DND-41 (cell line): ENCODE results near the gene NFIA.

ENCODE experiments used
- ATAC-seq: fragments of 200-7000 bp; cut with Tn5 transposase; 3 replicates; pipeline ENCODE4 v1.9.1; 2021; ENCODE audit warnings: low read depth; ENCODE audit not compliant: insufficient read depth
- DNase-seq: peaks from one replicate; pipeline ENCODE4 v3.0.0-alpha.2; 2020
- H2AFZ ChIP-seq: 2 replicates; pipeline ENCODE4 v1.6.0; 2012; ENCODE audit warnings: low read depth, low read length
- H3K27ac ChIP-seq: 2 replicates; pipeline ENCODE4 v1.5.1; 2012; ENCODE audit warnings: low read length, inconsistent platforms
- H3K27me3 ChIP-seq: fragments of 200-600 bp; sonication (generic); 2 replicates; pipeline ENCODE4 v1.6.0; 2012; ENCODE audit warnings: low read length, mild to moderate bottlenecking, inconsistent platforms; ENCODE audit not compliant: insufficient read depth, poor library complexity
- H3K36me3 ChIP-seq: 2 replicates; pipeline ENCODE4 v1.5.1; 2012; ENCODE audit warnings: low read length, inconsistent platforms; ENCODE audit not compliant: insufficient read depth
- H3K4me1 ChIP-seq: 2 replicates; pipeline ENCODE4 v1.5.1; 2012; ENCODE audit warnings: mild to moderate bottlenecking, low read length; ENCODE audit not compliant: insufficient read depth
- H3K4me2 ChIP-seq: 2 replicates; pipeline ENCODE4 v1.6.0; 2012; ENCODE audit warnings: mild to moderate bottlenecking, moderate library complexity, low read length, inconsistent platforms; ENCODE audit not compliant: insufficient read depth
- H3K4me3 ChIP-seq, 2 experiments: fragments of 200-600 bp in 1 of 2; shearing (Covaris generic) in 1 of 2; 2 replicates each; pipeline ENCODE4 v1.5.1; 2012 to 2016; ENCODE audit warnings: inconsistent platforms in 2 of 2, low read length in 2 of 2, mild to moderate bottlenecking in 2 of 2, low read depth in 1 of 2, moderate library complexity in 1 of 2
- H3K79me2 ChIP-seq: 2 replicates; pipeline ENCODE4 v1.6.0; 2012; ENCODE audit warnings: low read length, inconsistent platforms; ENCODE audit not compliant: insufficient read depth
- H3K9ac ChIP-seq: 2 replicates; pipeline ENCODE4 v1.6.0; 2012; ENCODE audit warnings: low read depth, mild to moderate bottlenecking, inconsistent platforms, low read length, moderate library complexity
- H3K9me3 ChIP-seq: 2 replicates; pipeline ENCODE4 v1.5.1; 2012; ENCODE audit warnings: low read length, moderate library complexity, mild to moderate bottlenecking, inconsistent platforms; ENCODE audit not compliant: insufficient read depth, severe bottlenecking
- H4K20me1 ChIP-seq: 2 replicates; pipeline ENCODE4 v1.6.0; 2012; ENCODE audit warnings: low read length; ENCODE audit not compliant: insufficient read depth
- EZH2 ChIP-seq: IDR thresholded peaks from 3 replicates; pipeline ENCODE4 v1.6.1; 2012; ENCODE audit warnings: borderline replicate concordance, low read depth, mild to moderate bottlenecking, moderate library complexity, low read length, inconsistent platforms; ENCODE audit not compliant: severe bottlenecking
- TF ChIP-seq, protein P1 (sequence below): IDR thresholded peaks from 2 replicates; pipeline ENCODE4 v1.5.1; 2012; ENCODE audit warnings: borderline replicate concordance, low read length, moderate library complexity, mild to moderate bottlenecking; ENCODE audit not compliant: poor library complexity, severe bottlenecking; ENCODE audit errors: extremely low read depth

The NFIA gene

DNA sequence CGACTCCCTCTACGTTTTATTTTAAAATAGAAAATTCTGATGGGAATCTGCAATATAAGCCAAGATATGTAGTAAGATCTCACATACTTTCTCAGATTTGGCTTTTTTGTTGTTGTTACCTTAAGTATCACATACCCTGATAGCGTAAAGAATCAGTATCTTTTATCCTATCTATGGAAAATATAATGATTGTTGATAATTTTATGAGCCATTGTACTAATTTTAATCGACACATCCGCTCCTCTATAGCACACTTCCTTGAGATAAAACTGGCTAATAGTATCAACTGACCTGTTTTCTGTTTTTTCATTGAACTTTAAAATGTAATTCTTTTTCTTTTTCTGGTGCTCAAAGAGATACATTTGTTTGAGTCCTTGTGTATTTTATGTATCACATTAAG is 118.7 kb downstream of the NFIA start:
- no peaks in the 10 kb centered on the region for H4K20me1 ChIP-seq
- no peak for ATAC-seq
- no peak overlapping the region for H2AFZ ChIP-seq

DNA sequence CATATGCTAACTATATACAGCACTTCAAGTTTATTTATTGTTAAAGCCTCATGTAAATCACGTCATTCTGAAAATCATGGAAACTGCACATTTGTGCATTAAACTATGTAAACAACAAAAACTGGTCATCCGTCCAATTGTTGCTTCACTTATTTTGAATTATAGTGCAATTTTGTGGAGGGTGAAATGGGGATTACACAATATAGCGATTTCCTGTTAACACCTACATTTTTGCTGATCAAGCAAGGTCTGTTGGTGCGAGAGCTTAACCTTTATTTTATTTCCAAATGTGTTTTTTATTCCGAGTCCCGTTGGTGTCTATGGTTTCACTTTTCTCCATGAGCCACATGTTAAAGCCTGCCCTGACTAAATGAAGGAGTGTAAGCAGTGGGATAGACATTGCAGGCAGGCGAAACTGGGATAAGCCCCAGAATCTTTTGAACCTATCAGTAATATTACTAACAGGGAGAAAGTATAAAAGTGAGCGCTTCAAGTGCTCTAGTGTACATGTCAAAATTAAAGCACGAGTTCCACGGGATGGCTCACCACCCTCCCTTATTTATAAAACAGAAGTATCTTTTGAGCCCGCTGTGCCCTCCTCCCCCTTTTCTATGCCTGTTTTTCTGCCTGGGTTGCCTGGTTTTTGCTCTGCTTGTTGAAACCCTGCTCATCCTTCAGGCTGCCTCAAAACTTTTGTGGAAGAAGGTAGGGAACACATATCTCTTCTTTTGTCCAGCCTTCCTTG is 120.7 kb downstream of the NFIA start:
- H2AFZ ChIP-seq: no peak overlapping the region
- H3K4me1 ChIP-seq: no peaks in the 10 kb centered on the region
- no peak overlapping the region for H3K4me3 ChIP-seq

More for the DNA sequence above, 118.7 kb downstream of the NFIA start:
- no peak overlapping the region for H3K4me2 ChIP-seq
- H3K9ac ChIP-seq: no peak overlapping the region
- H3K9me3 ChIP-seq: no peaks in the 10 kb centered on the region
- H3K4me1 ChIP-seq: no peaks in the 10 kb centered on the region
- H3K27me3 ChIP-seq: no peaks in the 10 kb centered on the region
- no peaks in the 10 kb centered on the region for H3K36me3 ChIP-seq
- H3K79me2 ChIP-seq: no peaks in the 10 kb centered on the region
- no peak overlapping the region for H3K27ac ChIP-seq
- DNase-seq: no peak
- H3K4me3 ChIP-seq: no peak overlapping the region
- no peak for TF ChIP-seq EZH2
- TF ChIP-seq, protein P1, sequence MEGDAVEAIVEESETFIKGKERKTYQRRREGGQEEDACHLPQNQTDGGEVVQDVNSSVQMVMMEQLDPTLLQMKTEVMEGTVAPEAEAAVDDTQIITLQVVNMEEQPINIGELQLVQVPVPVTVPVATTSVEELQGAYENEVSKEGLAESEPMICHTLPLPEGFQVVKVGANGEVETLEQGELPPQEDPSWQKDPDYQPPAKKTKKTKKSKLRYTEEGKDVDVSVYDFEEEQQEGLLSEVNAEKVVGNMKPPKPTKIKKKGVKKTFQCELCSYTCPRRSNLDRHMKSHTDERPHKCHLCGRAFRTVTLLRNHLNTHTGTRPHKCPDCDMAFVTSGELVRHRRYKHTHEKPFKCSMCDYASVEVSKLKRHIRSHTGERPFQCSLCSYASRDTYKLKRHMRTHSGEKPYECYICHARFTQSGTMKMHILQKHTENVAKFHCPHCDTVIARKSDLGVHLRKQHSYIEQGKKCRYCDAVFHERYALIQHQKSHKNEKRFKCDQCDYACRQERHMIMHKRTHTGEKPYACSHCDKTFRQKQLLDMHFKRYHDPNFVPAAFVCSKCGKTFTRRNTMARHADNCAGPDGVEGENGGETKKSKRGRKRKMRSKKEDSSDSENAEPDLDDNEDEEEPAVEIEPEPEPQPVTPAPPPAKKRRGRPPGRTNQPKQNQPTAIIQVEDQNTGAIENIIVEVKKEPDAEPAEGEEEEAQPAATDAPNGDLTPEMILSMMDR: no peak

DNA sequence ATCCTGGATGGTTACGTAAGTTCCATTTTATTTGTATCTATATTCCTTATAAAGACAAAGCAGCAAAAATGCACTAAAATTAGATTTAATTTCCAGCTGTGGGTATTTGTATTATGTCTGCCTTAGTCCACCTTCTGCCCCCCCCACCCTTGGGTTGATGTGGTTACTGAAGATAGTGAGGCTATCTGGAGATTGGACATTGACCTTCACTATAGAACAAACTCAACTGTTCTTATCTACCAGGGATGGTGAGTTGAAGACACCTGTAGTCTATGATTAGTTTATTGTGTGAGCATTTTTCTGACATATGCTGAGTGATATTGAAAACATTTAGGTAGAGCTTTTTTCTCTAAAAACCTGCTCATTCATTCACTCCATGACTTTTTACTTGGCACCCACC is 122.2 kb downstream of the NFIA start:
- no peak overlapping the region for H3K4me2 ChIP-seq
- H3K36me3 ChIP-seq: no peaks in the 10 kb centered on the region
- DNase-seq (no peak), ATAC-seq (no peak)
- no peak overlapping the region for H3K9ac ChIP-seq
- H3K79me2 ChIP-seq: no peaks in the 10 kb centered on the region
- no peak overlapping the region for H3K4me3 ChIP-seq
- no peak overlapping the region for H2AFZ ChIP-seq
- no peaks in the 10 kb centered on the region for H3K27me3 ChIP-seq
- no peaks in the 10 kb centered on the region for H3K4me1 ChIP-seq
- H3K9me3 ChIP-seq: no peaks in the 10 kb centered on the region
- H3K27ac ChIP-seq: no peak overlapping the region
- H4K20me1 ChIP-seq: no peaks in the 10 kb centered on the region
- TF ChIP-seq, protein P1: no peak
- no peak for TF ChIP-seq EZH2

More for the DNA sequence above, 120.7 kb downstream of the NFIA start:
- Histone ChIP-seq H3K9ac (no peak overlapping the region), H3K4me2 (no peak overlapping the region), H3K9me3 (no peaks in the 10 kb centered on the region), H3K36me3 (no peaks in the 10 kb centered on the region), H3K27ac (no peak overlapping the region), H4K20me1 (no peaks in the 10 kb centered on the region), H3K79me2 (no peaks in the 10 kb centered on the region), H3K27me3 (no peaks in the 10 kb centered on the region)
- no peak for ATAC-seq
- TF ChIP-seq, protein P1: no peak
- TF ChIP-seq EZH2: no peak
- no peak for DNase-seq

DNA sequence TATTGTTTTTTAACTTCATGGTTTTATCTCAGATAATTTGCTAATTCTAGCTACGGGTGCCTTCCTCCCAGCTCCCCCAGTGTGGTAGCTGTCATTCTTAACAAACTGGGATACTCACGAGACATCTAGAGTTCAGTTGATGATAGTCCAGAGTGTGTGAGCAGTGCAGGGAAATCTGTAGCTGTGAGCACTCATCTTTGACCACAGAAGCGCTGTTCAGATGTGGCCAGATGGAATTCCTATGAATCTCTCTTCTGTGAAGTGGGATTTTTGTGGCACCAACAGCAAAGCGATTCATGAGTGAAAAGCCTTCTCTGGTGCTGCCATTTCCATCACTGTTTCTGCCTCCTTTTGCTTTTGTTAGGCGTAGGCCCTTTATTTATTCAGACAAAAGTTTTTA is 125.1 kb downstream of the NFIA start:
- H3K4me2 ChIP-seq: no peak overlapping the region
- no peaks in the 10 kb centered on the region for H3K79me2 ChIP-seq
- no peak overlapping the region for H3K27ac ChIP-seq
- DNase-seq (no peak), ATAC-seq (no peak)
- no peaks in the 10 kb centered on the region for H3K36me3 ChIP-seq
- H3K4me1 ChIP-seq: no peaks in the 10 kb centered on the region
- no peaks in the 10 kb centered on the region for H3K27me3 ChIP-seq
- no peak overlapping the region for H3K9ac ChIP-seq
- TF ChIP-seq EZH2: no peak
- TF ChIP-seq, protein P1: no peak
- H4K20me1 ChIP-seq: no peaks in the 10 kb centered on the region
- no peak overlapping the region for H3K4me3 ChIP-seq
- no peaks in the 10 kb centered on the region for H3K9me3 ChIP-seq
- H2AFZ ChIP-seq: no peak overlapping the region
